GM19193 (cell line): ENCODE results near the gene C1S.

ENCODE experiments used
- POLR2A ChIP-seq: IDR thresholded peaks from 4 replicates; pipeline ENCODE4 v1.6.1; 2011; ENCODE audit not compliant: insufficient read depth, insufficient read length; ENCODE audit errors: extremely low read depth

C1S gene

GRCh38 chr12:7092986-7093460, 32.5 kb downstream of the C1S start:
- no peak for TF ChIP-seq POLR2A

- no peak for TF ChIP-seq POLR2A
Observed at GRCh38 chr12:7093486-7093885, 33.0 kb downstream of the C1S start.

- TF ChIP-seq POLR2A, result no peak
Observed at GRCh38 chr12:7093892-7094291, 33.4 kb downstream of the C1S start.

GRCh38 chr12:7096006-7096932, 35.8 kb downstream of the C1S start:
- TF ChIP-seq POLR2A, result no peak

- TF ChIP-seq POLR2A, result no peak
Observed at GRCh38 chr12:7096979-7097378, 36.5 kb downstream of the C1S start.

GRCh38 chr12:7099290-7099996, 38.9 kb downstream of the C1S start:
- no peak for TF ChIP-seq POLR2A

- no peak for TF ChIP-seq POLR2A
Observed at GRCh38 chr12:7100239-7100638, 39.7 kb downstream of the C1S start.

- TF ChIP-seq POLR2A, result no peak
Observed at GRCh38 chr12:7101047-7101693, 40.7 kb downstream of the C1S start.

- no peak for TF ChIP-seq POLR2A
Observed at GRCh38 chr12:7101694-7102131, 41.2 kb downstream of the C1S start.

GRCh38 chr12:7102582-7102981, 42.1 kb downstream of the C1S start:
- TF ChIP-seq POLR2A, result no peak

- no peak for TF ChIP-seq POLR2A
Observed at GRCh38 chr12:7103837-7104584, 43.5 kb downstream of the C1S start.

GRCh38 chr12:7106082-7106481, 45.6 kb downstream of the C1S start:
- TF ChIP-seq POLR2A, result no peak

GRCh38 chr12:7107636-7108002, 47.1 kb downstream of the C1S start:
- no peak for TF ChIP-seq POLR2A

- peak; percentile 98 for TF ChIP-seq POLR2A
Observed at GRCh38 chr12:7108003-7108795, 47.7 kb downstream of the C1S start.
